Endothelial cell of umbilical vein (primary cell): ENCODE results near the gene HAPLN1. TPM values are rescaled to one million over a fixed set of nuclear protein-coding genes. Genes with fewer than 3 reads are reported as not detected.

Experiments
- BruUV-seq: library from RNA; stranded (reverse); fragments of 400-500 nt; replicated peaks from 2 replicates; lab custom pipeline; 2021; lab: Mats Ljungman, UMichigan
- CTCF ChIA-PET: fragments of 300-600, 350-600 bp; sonication (Branson Sonifier 250); formaldehyde crosslinking; loops from one replicate; lab custom pipeline; 2021; ENCODE audit warnings: antibody characterized with exemption, inconsistent platforms; lab: Charles Lee
- POLR2A ChIA-PET: fragments of 300-600, 350-600 bp; sonication (Branson Sonifier 250); formaldehyde crosslinking; loops from one replicate; lab custom pipeline; 2021; ENCODE audit warnings: antibody characterized with exemption, inconsistent platforms; lab: Charles Lee
- DNase-seq: peaks from one replicate; pipeline ENCODE4 v3.0.0-alpha.2; 2011; ENCODE audit warnings: low read depth, low spot score
- FAIRE-seq: peaks from 2 replicates; lab custom pipeline; 2011; peaks lifted over from hg19 to GRCh38; lab: Jason Lieb, UNC
- H2AFZ ChIP-seq: 2 replicates; pipeline ENCODE4 v1.6.0; 2012; ENCODE audit warnings: low read depth, low read length, control low read depth, inconsistent platforms
- H3K27ac ChIP-seq: 2 replicates; pipeline ENCODE4 v1.5.1; 2011; ENCODE audit warnings: low read depth, mild to moderate bottlenecking, control low read depth, low read length, moderate library complexity; ENCODE audit not compliant: insufficient read depth
- H3K27me3 ChIP-seq, 2 experiments: 2 replicates each; pipeline versions ENCODE4 v1.6.0 to v1.6.1; 2011; ENCODE audit warnings: low read length in 2 of 2, mixed read lengths in 1 of 2; ENCODE audit not compliant: control insufficient read depth in 2 of 2, insufficient read depth in 2 of 2
- H3K36me3 ChIP-seq, 2 experiments: 2 replicates in 1 of 2; 3 replicates in 1 of 2; pipeline ENCODE4 v1.5.1; 2011; ENCODE audit warnings: low read length in 2 of 2, mild to moderate bottlenecking in 1 of 2, moderate library complexity in 1 of 2; ENCODE audit not compliant: control insufficient read depth in 2 of 2, insufficient read depth in 2 of 2; ENCODE audit errors: extremely low read depth in 1 of 2
- H3K4me1 ChIP-seq: 3 replicates; pipeline ENCODE4 v1.5.1; 2011; ENCODE audit warnings: mild to moderate bottlenecking, low read length; ENCODE audit not compliant: control insufficient read depth, insufficient read depth; ENCODE audit errors: extremely low read depth
- H3K4me2 ChIP-seq: 2 replicates; pipeline ENCODE4 v1.6.1; 2011; ENCODE audit warnings: low read length, control low read depth, mixed read lengths; ENCODE audit not compliant: insufficient read depth
- H3K4me3 ChIP-seq, 3 experiments: fragments of 200-600 bp in 1 of 3; sonication (generic), shearing (Covaris generic) in 1 of 3; replicated peaks in 1 of 3; 2 replicates each; pipeline ENCODE4 v1.5.1; 2011 to 2016; ENCODE audit warnings: control low read depth in 3 of 3, low read length in 3 of 3, mild to moderate bottlenecking in 2 of 3, inconsistent platforms in 1 of 3, low read depth in 1 of 3, moderate library complexity in 1 of 3; ENCODE audit not compliant: insufficient read depth in 1 of 3
- H3K79me2 ChIP-seq: 2 replicates; pipeline ENCODE4 v1.6.0; 2012; ENCODE audit warnings: low read length, inconsistent platforms; ENCODE audit not compliant: control insufficient read depth, insufficient read depth
- H3K9ac ChIP-seq: replicated peaks from 2 replicates; pipeline ENCODE3; 2011; ENCODE audit warnings: low read length, control low read depth; ENCODE audit not compliant: insufficient read depth; ENCODE audit errors: extremely low read depth
- H3K9me1 ChIP-seq: replicated peaks from 3 replicates; pipeline ENCODE4 v1.6.0; 2011; ENCODE audit warnings: mild to moderate bottlenecking, low read length; ENCODE audit not compliant: control insufficient read depth, insufficient read depth; ENCODE audit errors: extremely low read depth
- H3K9me3 ChIP-seq: replicated peaks from 2 replicates; pipeline ENCODE4 v1.5.1; 2012; ENCODE audit warnings: low read length, inconsistent platforms; ENCODE audit not compliant: control insufficient read depth, insufficient read depth
- H4K20me1 ChIP-seq: replicated peaks from 2 replicates; pipeline ENCODE3; 2011; ENCODE audit warnings: mild to moderate bottlenecking, low read length; ENCODE audit not compliant: control insufficient read depth, insufficient read depth; ENCODE audit errors: extremely low read depth
- EZH2 ChIP-seq: IDR thresholded peaks from 2 replicates; pipeline ENCODE4 v1.6.1; 2012; ENCODE audit warnings: borderline replicate concordance, low read depth, mild to moderate bottlenecking, moderate library complexity, low read length, inconsistent platforms; ENCODE audit not compliant: severe bottlenecking
- JUN ChIP-seq: IDR thresholded peaks from 2 replicates; pipeline ENCODE4 v1.6.1; 2011; ENCODE audit warnings: borderline replicate concordance, low read depth; ENCODE audit not compliant: insufficient read length, insufficient read depth
- MYC ChIP-seq: IDR thresholded peaks from one replicate; pipeline ENCODE4 v1.6.1; 2011; ENCODE audit warnings: mild to moderate bottlenecking, low read depth, low read length
- POLR2A ChIP-seq: IDR thresholded peaks from 2 replicates; pipeline ENCODE4 v1.6.1; 2012; ENCODE audit warnings: low read depth, mild to moderate bottlenecking, control low read depth, low read length
- POLR2AphosphoS5 ChIP-seq: IDR thresholded peaks from 2 replicates; pipeline ENCODE4 v1.6.1; 2012; ENCODE audit warnings: low read depth, mild to moderate bottlenecking, control low read depth, low read length, moderate library complexity; ENCODE audit not compliant: insufficient read depth
- dilution Hi-C: fragments of 300-500 bp; cut with MboI; formaldehyde crosslinking; loops from one replicate; pipeline ENCODE4 v1.15.0; 2019; ENCODE audit warnings: low sequenced_read_pairs; ENCODE audit not compliant: extremely low pct_ligation_motif_present
- intact Hi-C: fragments of 100-400 bp; cut with micrococcal nuclease; formaldehyde crosslinking; loops from one replicate; pipeline ENCODE4 v1.10.0; 2022
- polyA plus RNA-seq, 4 experiments: library from polyadenylated mRNA; depleted of rRNA in 3 of 4; stranded (reverse) in 3 of 4; unstranded in 1 of 4; fragments of >200 nt; gene quantifications; 2 replicates each; pipeline versions ENCODE4 v1.2.1 to v1.2.3, GENCODE V29; 2011 to 2012; ENCODE audit warnings: missing spikeins in 1 of 4
- total RNA-seq: library from RNA; stranded (reverse); gene quantifications from 2 replicates; pipeline ENCODE4 v1.2.3, GENCODE V29; 2021
- TF ChIP-seq, protein P1 (sequence below): IDR thresholded peaks from 2 replicates; pipeline ENCODE4 v1.6.1; 2011; ENCODE audit not compliant: insufficient read depth, insufficient read length
- TF ChIP-seq, protein P2 (sequence below), 2 donors: IDR thresholded peaks; 1 replicate in 1 of 2; 2 replicates in 1 of 2; pipeline ENCODE4 v1.5.1; 2011; ENCODE audit warnings: low read length in 2 of 2, mild to moderate bottlenecking in 2 of 2, moderate library complexity in 2 of 2, control low read depth in 1 of 2, inconsistent platforms in 1 of 2, low read depth in 1 of 2; ENCODE audit not compliant: insufficient read depth in 1 of 2; ENCODE audit errors: extremely low read depth in 1 of 2

HAPLN1 gene
- total and polyA plus RNA-seq, 2 donors (not counting 3 experiments of a cell fraction or from before 2014, with no cell fraction given): 0.04 TPM; not detected in 1

DNA sequence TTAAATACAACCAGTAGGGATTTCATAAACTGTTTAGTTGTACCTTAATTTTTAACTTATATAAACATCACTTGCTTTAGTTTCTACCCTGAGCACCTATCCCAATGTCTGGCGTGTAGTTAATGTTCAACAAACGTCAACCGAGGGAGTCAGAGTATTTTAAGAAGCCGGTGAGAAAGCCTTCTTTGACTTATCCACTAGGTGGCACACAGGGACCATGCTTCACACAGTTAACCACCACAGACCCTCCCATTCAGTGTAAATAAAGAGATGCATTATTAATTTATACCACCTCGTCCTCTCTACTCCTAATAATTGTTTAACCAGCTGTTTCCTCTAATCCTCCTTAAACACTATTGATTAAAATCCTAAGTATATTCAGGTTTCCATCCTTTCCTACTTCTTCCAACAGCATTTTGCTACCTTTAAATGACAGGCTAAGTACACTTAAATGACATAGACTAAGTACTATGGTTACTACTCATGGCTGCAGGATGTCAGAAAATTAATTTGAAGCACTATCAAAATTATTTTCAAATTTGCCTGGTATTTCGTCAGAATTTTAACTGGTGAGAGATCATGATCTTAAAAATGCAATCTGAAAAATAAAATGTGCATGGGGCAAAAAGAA lies 2.3 kb downstream of the HAPLN1 start:
- no peak overlapping the region for H3K4me2 ChIP-seq
- no peaks in the 10 kb centered on the region for H4K20me1 ChIP-seq
- H3K79me2 ChIP-seq: no peaks in the 10 kb centered on the region
- H3K4me1 ChIP-seq: peaks cover 4% of the 10 kb centered on the region
- CTCF ChIA-PET: interaction anchor here (0.7 to 3.2 kb wide), 13 partner anchors 10 to 1365 kb away, joined by 3 to 29 read pairs (median 4); no protein-coding TSS in a partner anchor
- H3K9ac ChIP-seq: no peak overlapping the region
- intact Hi-C loops (loop anchor here (1.0 to 10.0 kb wide), 5 partner anchors 537 to 1766 kb away; no protein-coding TSS in a partner anchor), dilution Hi-C loops (no loop called here)
- H3K9me3 ChIP-seq: no peaks in the 10 kb centered on the region
- FAIRE-seq (peak; percentile 86), DNase-seq (peak; percentile 70)
- H3K27me3 ChIP-seq: peaks cover 8% of the 10 kb centered on the region in 2 experiments
- POLR2A ChIA-PET: no interaction called here
- H3K9me1 ChIP-seq: no peaks in the 10 kb centered on the region
- TF ChIP-seq JUN: no peak
- no peak for TF ChIP-seq POLR2AphosphoS5
- TF ChIP-seq POLR2A: no peak
- TF ChIP-seq MYC: no peak
- TF ChIP-seq EZH2: no peak
- TF ChIP-seq, protein P1, sequence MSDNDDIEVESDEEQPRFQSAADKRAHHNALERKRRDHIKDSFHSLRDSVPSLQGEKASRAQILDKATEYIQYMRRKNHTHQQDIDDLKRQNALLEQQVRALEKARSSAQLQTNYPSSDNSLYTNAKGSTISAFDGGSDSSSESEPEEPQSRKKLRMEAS: no peak
- TF ChIP-seq, protein P2, sequence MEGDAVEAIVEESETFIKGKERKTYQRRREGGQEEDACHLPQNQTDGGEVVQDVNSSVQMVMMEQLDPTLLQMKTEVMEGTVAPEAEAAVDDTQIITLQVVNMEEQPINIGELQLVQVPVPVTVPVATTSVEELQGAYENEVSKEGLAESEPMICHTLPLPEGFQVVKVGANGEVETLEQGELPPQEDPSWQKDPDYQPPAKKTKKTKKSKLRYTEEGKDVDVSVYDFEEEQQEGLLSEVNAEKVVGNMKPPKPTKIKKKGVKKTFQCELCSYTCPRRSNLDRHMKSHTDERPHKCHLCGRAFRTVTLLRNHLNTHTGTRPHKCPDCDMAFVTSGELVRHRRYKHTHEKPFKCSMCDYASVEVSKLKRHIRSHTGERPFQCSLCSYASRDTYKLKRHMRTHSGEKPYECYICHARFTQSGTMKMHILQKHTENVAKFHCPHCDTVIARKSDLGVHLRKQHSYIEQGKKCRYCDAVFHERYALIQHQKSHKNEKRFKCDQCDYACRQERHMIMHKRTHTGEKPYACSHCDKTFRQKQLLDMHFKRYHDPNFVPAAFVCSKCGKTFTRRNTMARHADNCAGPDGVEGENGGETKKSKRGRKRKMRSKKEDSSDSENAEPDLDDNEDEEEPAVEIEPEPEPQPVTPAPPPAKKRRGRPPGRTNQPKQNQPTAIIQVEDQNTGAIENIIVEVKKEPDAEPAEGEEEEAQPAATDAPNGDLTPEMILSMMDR (IDR thresholded peaks at IDR 0.05; ENCODE audit: extremely low read depth in 1 of 2, insufficient read depth in 1 of 2, low read depth in 1 of 2, low read length in 2 of 2): peak; percentile 67 to 74
- BruUV-seq: no TSS peak
- H3K27ac ChIP-seq: no peak overlapping the region
- no peak overlapping the region for H3K4me3 ChIP-seq
- H2AFZ ChIP-seq: no peak overlapping the region
- H3K36me3 ChIP-seq: no peaks in the 10 kb centered on the region
